Dermis lymphatic vessel endothelial cell (primary cell): ENCODE measurements around the gene CCT2. TPM values are rescaled to one million over a fixed set of nuclear protein-coding genes. Genes with fewer than 3 reads are reported as not detected.

Source experiments
- total RNA-seq: library from RNA; depleted of rRNA; stranded (reverse); fragments of >200 nt; gene quantifications from 2 replicates; pipeline ENCODE4 v1.2.1, GENCODE V29; 2014

CCT2 gene
- total RNA-seq: 156 and 278 TPM in 2 replicates

GRCh38 chr12:69585189-69586062, at the start of gene CCT2:
Gene CCT2 (plus strand): TSS chr12:69585459. CDS start chr12:69585522, 63 bp downstream.

GRCh38 chr12:69610729-69611128, 25.5 kb downstream of the CCT2 start, which contains the start of gene LRRC10:
Gene LRRC10 (minus strand): TSS chr12:69610907. CDS start chr12:69610838, 69 bp downstream.

Other genes with a start within 250 kb of the CCT2 start
- not detected in 2 replicates for gene LYZ, start 237.1 kb upstream of the CCT2 start, total RNA-seq
- gene YEATS4, start 225.7 kb upstream of the CCT2 start, total RNA-seq: 9.5 and 17.8 TPM in 2 replicates
- 22.0 and 22.2 TPM in 2 replicates for gene FRS2, start 115.1 kb upstream of the CCT2 start, total RNA-seq
- gene LRRC10, start 25.4 kb downstream of the CCT2 start, total RNA-seq: not detected in 2 replicates
- gene BEST3, start 113.8 kb downstream of the CCT2 start, total RNA-seq: 0.11 TPM in 1 of 2 replicates, not detected in the other
- gene RAB3IP, start 153.4 kb downstream of the CCT2 start, total RNA-seq: 6.9 and 7.6 TPM in 2 replicates
- gene MYRFL, start 239.8 kb downstream of the CCT2 start, total RNA-seq: under 0.01 TPM in 1 of 2 replicates, not detected in the other